Astrocyte of the spinal cord (primary cell): ENCODE measurements around the gene SPP2.

Experiments
- DNase-seq: peaks from one replicate; pipeline ENCODE4 v3.0.0; 2011; ENCODE audit warnings: low read depth, low spot score
- H3K4me3 ChIP-seq: 2 replicates; pipeline ENCODE4 v1.5.1; 2011; ENCODE audit warnings: low read depth, mild to moderate bottlenecking, low read length, moderate library complexity
- CTCF ChIP-seq: IDR thresholded peaks from 2 replicates; pipeline ENCODE4 v1.5.1; 2012; ENCODE audit warnings: low read depth, mild to moderate bottlenecking, low read length, inconsistent platforms
- in situ Hi-C: cut with HindIII; loops from 2 replicates; pipeline ENCODE4 v1.10.0; 2017; ENCODE audit warnings: low sequenced_read_pairs

Gene SPP2

GRCh38 chr2:234071664-234072063 is 21.2 kb downstream of the SPP2 start:
- TF ChIP-seq CTCF = no peak
- DNase-seq = no peak
- H3K4me3 ChIP-seq = no peak overlapping the region
- in situ Hi-C loops = no loop called here

- in situ Hi-C loops = no loop called here
- no peak for TF ChIP-seq CTCF
- no peak for DNase-seq
- H3K4me3 ChIP-seq = no peak overlapping the region
Measured at GRCh38 chr2:234072454-234072853, 22.0 kb downstream of the SPP2 start.

- no peak for DNase-seq
- no peak overlapping the region for H3K4me3 ChIP-seq
- in situ Hi-C loops = no loop called here
- no peak for TF ChIP-seq CTCF
Measured at GRCh38 chr2:234074751-234075517, 24.4 kb downstream of the SPP2 start.

GRCh38 chr2:234075518-234075915 is 25.0 kb downstream of the SPP2 start:
- no peak for TF ChIP-seq CTCF
- DNase-seq = no peak
- in situ Hi-C loops = no loop called here
- H3K4me3 ChIP-seq = no peak overlapping the region

GRCh38 chr2:234075947-234076346 is 25.4 kb downstream of the SPP2 start:
- no peak for TF ChIP-seq CTCF
- DNase-seq = no peak
- H3K4me3 ChIP-seq = no peak overlapping the region
- in situ Hi-C loops = no loop called here

GRCh38 chr2:234076451-234076850 is 25.9 kb downstream of the SPP2 start:
- no peak for TF ChIP-seq CTCF
- no peak overlapping the region for H3K4me3 ChIP-seq

GRCh38 chr2:234078129-234078528 is 27.6 kb downstream of the SPP2 start:
- no peak for DNase-seq
- in situ Hi-C loops = no loop called here
- TF ChIP-seq CTCF = no peak
- no peak overlapping the region for H3K4me3 ChIP-seq

More at GRCh38 chr2:234076451-234076850, 25.9 kb downstream of the SPP2 start:
- in situ Hi-C loops = no loop called here
- no peak for DNase-seq
